Endometrial microvascular endothelial cells (primary cell): Measurements from ENCODE around the gene LRFN2. TPM values are rescaled to one million over a fixed set of nuclear protein-coding genes. Genes with fewer than 3 reads are reported as not detected.

ENCODE experiments used
- in situ Hi-C: cut with HindIII; loops from 2 replicates; pipeline ENCODE4 v1.10.0; 2017; ENCODE audit warnings: low sequenced_read_pairs, low pct_unique_long_range_greater_than_20kb; ENCODE audit errors: inconsistent ontology term
- total RNA-seq: library from RNA; depleted of rRNA; stranded (reverse); fragments of >200 nt; gene quantifications from one replicate; pipeline ENCODE4 v1.2.3, GENCODE V29; 2015; ENCODE audit errors: inconsistent ontology term

LRFN2 gene
- total RNA-seq, 1 donor from 2014 or later, result not detected

DNA sequence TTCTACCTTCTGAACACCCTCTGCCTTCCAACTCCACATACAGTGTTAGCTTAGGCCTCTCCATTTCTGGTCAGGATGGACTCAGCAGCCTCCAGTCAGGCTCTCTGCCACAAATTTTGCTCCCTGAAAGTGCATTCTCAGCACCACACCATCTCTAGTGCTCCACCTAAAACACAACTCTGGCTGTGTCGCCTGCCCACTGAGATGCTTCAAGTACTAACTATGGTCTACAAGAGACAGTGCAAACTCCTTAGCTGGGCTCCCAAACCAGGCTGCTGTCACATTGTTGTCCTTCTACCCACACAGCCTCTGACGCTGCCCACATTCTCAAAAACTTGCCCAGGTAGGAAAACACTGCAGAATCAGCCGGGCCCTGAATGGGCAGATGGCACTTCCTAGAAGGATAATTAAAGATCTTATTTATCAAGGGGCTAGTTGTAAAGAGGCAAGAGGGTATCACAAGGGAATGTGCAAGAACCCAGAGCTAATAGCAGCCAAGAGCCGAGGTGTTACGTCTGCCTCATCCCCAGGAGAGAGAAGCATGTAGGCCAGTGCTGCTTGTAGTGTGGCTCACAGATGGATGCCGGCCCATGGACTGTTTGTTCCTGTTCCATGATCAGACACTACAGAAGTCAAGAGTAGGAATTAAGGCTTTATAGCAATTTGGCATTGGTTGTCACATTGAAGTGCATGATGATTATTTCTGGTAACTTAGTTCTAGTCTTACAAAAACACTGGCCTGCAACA, 189.7 kb downstream of the LRFN2 start:
- in situ Hi-C loops, result no loop called here

DNA sequence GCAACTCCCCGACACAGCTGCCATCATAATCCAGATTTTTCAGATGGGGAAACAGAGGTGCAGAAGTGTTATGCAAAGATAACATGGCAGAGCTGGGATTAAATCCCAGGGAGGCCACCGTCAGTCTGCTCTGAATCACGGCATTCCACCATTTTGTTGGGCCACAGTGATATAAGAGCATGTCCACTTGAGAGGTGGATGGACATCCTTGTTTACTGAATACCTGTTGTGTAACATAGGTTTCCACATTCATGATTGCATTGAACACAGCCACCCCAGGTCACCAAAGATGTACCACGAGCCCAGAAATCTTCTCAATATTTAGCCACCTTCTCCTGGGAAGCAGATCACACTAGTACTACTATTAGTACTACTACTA, 191.5 kb downstream of the LRFN2 start:
- in situ Hi-C loops, result no loop called here

DNA sequence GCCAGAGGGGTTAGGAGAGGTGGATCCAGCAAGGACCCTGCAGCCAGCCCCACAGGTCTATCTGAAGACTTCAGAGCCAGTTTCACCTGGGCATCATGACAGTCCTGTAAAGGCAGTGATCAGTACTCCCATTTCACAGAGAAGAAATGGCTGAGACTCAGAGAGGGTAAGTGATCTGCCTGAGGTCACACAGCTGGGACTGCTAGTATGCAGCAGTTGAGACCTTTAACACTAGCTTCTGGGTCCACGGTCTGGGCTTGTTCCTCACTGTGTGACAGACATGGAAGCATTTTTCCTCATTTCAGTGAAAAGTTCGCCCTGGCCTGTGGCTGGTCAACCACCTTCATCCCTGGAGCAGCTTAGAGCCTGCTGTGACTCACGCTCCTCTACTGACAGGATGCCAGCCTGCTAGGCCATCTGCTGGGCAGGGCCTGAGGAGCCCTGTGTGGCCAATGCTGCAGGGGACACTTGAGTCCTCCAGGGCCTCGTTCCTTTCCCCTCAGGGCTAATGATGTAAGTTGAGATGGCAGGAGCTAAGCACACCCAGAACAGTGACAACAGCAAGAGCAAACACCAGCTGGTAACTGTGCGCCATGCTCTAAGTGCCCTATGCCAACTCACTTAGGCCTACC, 192.0 kb downstream of the LRFN2 start:
- in situ Hi-C loops, result no loop called here

DNA sequence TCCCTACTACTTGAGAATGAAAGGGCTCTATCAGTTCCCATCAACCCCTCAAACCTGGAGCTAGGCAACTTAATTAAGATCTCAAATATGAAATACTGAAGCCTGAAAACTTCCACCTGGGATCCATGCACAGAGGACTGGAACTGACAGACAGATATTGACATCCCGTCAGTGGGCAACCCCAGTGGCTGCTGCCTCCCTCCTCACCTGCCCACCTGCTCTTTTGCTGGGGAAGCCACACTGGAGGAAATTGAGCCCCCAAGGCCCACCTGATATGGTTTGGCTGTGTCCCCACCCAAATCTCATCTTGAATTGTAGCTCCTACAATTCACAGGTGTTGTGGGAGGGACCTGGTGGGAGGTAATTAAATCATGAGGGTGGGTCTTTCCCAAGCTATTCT, 192.8 kb downstream of the LRFN2 start:
- in situ Hi-C loops, result no loop called here

DNA sequence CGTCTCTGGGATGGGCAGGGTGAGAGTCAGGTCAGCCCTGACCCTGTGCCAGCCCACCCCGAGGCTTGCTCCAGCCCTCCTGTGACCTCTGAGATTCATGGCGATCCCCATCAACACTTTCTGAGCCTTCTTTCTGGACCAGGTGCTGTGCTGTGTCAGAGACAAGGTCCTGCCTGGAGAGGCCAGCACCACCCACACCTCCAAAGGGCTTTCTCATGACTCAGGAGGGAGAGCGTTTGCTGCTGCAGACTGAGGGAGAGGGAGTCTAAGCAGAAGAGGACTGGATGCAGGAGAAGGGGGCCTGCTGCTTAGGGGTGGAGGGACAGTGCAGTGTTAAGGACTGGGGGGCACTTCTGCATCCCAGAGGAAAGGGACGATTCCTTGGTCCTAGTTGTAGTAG, 193.5 kb downstream of the LRFN2 start:
- in situ Hi-C loops, result no loop called here

DNA sequence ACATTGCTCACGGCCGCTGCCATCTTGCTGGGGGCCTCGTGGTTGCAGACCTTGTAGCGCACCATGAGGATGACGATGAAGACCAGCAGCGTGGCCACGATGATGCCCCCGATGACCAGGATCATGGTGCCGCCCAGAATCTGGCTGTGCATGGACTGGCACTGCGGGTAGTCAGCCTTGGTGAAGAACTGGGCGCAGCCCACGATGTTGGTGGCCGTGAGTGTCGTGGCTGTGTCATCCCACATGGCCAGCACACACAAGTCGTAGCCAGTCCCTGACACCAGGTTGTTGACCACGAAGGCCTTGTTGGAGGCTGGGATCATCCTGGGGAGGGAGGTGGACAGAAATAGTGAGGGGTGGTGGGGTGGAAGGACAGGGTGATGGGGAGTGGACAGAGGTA, 194.6 kb downstream of the LRFN2 start:
- in situ Hi-C loops, result no loop called here

DNA sequence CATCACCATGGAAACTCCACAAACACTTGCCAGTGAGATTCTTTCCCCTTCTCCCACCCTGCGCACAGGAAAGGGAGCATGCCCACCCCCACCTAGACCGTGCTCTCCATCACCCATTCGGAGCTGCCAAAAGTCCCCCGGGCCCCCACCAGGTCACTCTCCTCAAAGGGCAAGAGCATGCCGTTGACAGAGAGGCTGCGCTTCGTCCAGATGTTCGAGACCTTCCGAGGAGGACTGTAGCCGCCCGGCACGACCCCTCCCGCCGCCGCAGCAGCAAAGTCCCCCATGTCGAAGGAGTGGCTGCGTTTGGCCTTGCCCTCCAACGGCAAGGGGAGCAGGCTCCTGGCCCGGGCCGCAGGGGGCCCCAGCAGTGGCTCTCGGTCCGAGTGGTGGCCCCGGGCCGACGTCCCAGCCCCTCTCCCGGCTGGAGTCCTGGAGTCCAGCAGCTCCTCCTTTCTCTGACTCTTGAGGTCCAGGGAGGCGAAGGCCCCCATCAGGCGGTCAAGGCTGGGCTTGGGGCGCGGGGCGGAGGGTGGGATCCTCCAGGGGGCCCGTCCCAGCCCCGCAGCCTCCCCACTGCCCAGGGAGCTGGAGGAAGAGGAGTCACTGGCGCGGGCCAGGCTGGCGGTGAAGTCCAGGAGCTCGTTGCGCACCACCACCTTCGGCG, 195.2 kb downstream of the LRFN2 start:
- in situ Hi-C loops, result no loop called here

DNA sequence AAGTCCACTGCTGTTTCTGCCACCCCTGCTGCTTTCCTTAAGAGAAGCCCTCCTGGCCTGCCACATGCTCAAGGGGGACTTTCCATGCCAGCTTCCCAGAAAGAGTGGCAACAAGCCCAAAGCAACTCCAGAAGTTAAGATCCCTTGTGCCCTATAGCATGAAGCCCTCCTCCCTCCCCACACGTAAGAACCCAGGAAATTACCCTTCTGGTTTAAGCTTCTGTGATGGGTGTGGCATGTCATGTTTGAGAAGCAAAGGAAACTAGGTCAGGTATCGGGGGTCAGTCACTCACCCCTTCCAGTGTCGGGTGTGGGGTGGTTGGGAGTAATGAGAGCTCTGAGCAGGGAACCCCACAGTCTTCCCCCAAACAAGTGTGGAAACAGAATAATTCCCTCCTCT, 196.1 kb downstream of the LRFN2 start:
- in situ Hi-C loops, result no loop called here

DNA sequence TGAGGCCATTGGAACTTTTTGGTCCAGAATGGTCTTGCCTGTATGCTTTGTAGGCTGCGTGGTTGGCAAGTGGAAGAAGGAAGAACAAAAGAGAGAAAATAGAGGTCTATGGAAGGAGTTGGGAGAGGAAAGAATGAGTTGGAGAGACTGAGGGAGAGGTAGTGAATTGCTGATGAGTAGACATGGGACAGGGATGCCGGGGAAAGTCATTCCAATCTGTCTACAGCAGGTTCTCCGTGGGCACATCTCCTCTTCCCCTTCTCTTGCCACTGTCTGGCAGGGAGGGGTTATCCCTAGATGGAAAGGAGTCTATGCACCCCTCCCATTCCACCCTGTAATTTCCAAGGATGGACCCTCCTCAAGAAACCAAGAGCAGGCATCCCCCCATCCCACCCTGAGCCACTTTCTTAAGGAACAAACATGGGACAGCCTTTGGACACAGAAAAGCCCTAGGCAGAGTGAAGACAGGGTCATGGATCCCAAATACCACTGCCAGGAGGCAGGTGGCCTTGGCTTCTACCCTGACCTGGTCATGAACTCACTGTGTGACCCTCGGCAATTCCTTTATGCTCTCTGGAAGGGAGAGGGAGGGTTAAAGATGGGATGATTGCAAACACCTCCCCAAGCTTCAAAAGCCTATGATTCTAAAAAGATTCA, 196.9 kb downstream of the LRFN2 start:
- in situ Hi-C loops, result no loop called here

DNA sequence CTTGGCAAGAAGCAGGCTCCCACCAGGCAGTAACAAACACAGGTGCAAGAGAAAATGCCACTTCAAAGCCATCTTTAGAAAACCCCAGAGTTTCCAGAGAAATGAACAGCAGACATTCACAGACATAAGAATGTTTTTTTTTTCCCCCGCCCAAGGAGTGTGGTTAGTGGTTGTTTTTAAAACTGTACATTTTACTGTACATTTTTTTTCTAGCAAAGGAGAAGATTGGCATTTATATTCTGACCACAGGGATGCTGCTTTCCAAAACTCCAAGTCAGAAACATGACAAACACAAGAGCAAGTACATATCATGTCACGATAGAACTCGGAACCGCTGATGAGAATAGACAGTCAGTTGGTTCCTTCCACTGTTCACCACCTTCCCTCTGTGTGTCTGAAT, 197.9 kb downstream of the LRFN2 start:
- in situ Hi-C loops, result no loop called here

DNA sequence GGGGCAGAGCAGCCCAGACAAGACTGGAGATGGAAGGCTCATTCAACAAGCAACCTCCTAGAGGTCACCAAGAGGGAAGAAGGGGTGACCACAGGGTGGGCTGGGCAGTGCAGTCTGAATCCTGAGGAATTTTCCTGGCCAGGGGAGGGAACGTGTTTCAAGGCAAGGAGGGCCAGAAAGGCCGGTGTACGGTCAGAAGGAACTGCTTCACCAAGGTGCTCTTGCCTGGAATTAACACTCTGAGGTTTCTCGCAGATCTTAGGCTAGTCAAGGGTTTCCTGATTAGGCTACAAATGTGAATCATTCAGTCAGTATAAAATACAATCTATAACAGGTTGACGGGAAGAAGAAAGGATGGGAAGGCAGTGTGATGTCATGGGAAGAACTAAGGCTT, 199.3 kb downstream of the LRFN2 start:
- in situ Hi-C loops, result no loop called here

DNA sequence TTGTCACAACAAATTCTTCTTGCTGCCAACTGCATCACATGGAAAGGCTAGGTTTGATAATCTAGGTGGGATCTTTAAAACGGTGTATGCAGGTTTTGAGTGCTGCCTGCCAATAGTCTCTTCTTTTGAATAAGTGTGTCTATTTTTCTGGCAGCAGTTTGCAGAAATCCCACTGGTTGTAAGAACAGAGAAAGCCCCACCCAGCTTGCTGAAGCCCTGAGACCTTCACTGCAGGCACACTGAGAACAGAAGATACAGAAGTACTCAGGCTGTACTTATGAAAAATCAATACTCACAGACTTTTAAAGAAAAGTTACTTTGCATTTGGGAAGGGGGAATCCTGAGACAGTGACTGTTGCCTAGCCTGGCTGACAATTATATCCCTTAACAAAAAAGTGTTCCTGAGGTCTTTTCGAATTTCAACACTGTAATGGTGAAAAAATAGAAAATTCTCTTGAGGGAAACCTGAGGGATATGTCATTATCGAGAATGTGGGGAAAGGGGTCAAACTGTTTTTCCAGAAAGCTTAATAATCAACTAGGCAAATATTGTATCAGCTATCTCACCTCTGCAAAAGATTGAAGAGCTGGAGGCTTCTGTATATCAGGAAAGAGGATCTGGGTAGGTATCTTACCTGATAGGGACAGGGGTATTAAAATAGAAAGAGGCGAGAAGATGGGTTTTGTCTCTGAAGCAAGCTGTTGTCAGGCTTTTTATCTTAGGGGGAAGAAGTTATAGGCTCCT, 199.9 kb downstream of the LRFN2 start:
- in situ Hi-C loops, result no loop called here

DNA sequence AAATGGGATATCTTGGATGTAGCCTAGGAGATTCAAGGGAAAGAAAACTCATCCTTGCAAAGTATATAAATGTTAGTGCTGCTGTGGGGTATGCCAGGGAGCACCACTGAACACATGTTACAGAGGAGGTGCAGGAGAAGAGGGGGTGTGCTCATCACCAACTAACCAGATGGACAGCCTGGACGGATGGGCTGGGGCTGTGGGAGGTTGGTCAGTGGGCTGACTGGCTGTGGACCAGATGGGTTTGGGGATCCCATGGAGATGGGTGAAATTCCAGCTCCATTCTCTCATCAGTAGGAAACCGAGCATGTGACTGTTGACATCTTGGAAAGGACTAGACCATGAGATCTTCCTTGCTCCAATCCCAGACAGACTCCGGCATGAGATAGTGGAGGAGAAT, 201.0 kb downstream of the LRFN2 start:
- in situ Hi-C loops, result no loop called here

DNA sequence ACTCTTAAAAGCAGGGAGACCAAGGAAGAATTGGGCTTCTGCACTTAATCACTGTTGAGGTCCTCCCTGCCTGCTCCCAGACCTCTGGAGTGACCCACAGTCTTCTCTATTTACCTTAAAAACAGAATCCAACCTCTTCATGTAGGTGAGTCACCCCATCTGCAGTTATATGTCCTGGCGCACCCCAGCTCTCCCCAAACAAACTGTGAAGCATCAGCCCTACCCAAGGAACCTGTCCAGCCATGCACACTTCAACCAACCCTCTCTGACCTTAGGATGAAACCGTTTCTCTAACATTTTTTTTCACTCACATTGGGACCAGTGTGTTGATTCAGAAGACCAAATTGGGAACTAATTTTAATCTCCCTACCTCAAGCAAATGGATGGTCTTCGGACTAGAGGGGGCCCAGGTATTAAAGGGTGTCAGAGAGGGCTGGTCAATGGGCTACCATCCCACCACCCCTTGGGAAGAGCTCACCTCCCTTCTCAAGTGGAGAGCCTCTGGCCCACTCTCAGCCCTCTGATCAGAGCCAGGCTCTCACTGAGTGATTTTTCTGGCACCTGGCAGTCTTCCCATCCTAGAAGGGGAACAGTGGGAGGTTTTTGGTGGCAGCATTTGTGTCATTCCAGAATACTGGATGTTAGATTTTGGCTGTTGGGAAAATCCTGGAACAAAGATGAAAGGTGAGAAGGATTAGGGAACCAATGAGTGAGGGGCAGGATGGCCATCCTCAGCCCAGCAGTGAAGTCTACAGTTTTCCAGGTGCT, 203.6 kb downstream of the LRFN2 start:
- in situ Hi-C loops, result no loop called here

DNA sequence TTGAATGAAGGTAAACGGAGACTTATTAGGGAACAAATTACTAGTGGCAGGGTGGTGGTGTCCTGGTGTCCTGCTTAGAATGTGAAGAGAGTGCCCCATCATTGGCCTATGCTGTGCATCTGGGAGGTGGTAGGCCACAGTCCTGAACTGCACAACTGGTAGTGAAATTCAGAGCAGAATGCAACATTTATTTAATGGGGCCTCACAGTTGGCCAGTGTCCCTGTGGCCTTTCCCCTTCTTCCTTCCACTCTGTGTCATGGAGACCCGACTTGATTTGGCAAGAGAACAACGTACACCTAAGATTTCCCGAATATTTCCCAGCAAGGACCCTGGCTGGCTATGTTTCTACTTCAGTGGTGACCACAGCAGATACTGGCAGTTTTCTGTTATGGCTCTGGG, 206.9 kb downstream of the LRFN2 start:
- in situ Hi-C loops, result no loop called here

DNA sequence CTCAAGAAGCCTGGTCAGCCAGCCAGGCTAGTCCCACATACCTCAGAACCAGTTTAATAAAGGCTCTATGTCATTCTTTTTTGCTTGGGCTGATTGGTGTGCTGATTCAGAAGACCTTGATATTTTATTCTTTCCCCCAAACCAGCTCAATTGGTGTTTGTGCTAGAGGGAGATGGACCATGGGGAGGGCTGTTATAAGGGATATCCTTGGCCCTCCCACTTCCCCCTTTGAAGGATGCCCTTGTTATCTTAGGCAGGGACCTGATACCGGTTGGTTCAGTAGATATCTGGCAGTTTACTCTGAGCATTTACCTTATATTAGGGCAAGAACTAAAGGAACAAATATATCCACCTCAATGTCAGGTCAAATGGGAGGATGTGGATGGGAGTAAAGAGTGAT, 207.4 kb downstream of the LRFN2 start:
- in situ Hi-C loops, result no loop called here

DNA sequence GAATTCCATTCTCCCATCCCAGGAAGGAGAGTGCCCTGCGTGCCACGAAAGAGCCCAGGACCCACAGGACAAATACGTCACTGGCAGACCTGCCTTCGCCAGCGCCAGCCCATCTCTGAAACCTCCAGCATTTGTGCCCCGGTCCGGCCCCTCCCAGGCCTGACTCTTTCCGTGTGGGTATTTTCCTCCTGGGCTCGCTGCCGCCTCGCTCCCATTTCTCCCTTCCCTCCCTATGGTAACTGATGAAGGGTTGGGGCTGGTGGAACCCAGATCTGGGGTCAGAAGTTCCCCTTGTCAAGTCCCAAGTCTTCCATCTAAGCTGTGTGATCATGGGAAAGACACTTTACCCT, 208.5 kb downstream of the LRFN2 start:
- in situ Hi-C loops, result no loop called here

DNA sequence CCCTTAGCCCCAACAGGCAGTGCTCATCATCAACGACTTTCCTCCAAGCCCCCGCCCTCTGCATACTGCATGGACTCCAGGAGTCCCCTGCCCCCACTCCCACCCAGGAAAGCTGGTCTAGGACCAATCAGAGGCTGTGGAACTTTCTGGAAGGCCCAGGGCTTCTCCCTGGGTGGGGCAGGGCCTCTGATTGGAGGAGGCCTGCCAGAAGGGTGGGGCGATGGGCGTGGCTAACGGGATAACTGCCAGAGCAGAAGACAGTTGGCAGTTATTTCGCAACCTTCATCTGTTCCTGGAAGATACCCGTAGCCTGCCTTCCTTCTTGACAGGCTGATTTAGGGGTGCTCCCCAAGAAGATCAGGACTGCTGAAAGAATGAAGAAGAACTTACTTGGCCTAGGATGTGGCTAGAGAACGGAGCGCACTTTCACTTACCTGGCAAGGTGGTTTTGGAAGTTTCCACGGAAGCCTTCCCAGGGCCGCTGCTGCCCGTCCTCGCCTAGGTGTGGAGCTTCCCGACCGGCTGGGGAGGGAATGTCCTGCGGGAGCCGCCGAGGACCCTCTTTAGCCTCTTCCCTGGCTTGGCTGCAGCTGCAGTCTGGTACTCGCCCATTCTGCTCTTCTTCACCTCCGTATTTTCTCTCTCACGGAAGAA, 209.0 kb downstream of the LRFN2 start:
- in situ Hi-C loops, result no loop called here
